HG02759 (cell line): ENCODE results near the gene LINGO1.

Experiments used
- ATAC-seq: cut with Tn5 transposase; IDR thresholded peaks from one replicate; pipeline ENCODE4 v1.9.1; 2021; ENCODE audit warnings: mild to moderate bottlenecking, moderate library complexity; ENCODE audit not compliant: unreplicated experiment

LINGO1 gene

GRCh38 chr15:77657634-77658238, 25.0 kb upstream of the LINGO1 start:
- no peak for ATAC-seq

GRCh38 chr15:77656294-77656693, 23.6 kb upstream of the LINGO1 start:
- no peak for ATAC-seq

- no peak for ATAC-seq
Observed at GRCh38 chr15:77654975-77655374, 22.3 kb upstream of the LINGO1 start.

- ATAC-seq, result no peak
Observed at GRCh38 chr15:77653832-77654480, 21.2 kb upstream of the LINGO1 start.

GRCh38 chr15:77650265-77650664, 17.6 kb upstream of the LINGO1 start:
- no peak for ATAC-seq

- ATAC-seq, result no peak
Observed at GRCh38 chr15:77649610-77650009, 16.9 kb upstream of the LINGO1 start.

- no peak for ATAC-seq
Observed at GRCh38 chr15:77649017-77649416, 16.3 kb upstream of the LINGO1 start.

- ATAC-seq, result no peak
Observed at GRCh38 chr15:77647961-77648360, 15.2 kb upstream of the LINGO1 start.

GRCh38 chr15:77646104-77646694, 13.5 kb upstream of the LINGO1 start:
- ATAC-seq, result no peak

- ATAC-seq, result no peak
Observed at GRCh38 chr15:77645602-77646001, 12.9 kb upstream of the LINGO1 start.

- no peak for ATAC-seq
Observed at GRCh38 chr15:77644543-77645247, 12.0 kb upstream of the LINGO1 start.

GRCh38 chr15:77643764-77644163, 11.1 kb upstream of the LINGO1 start:
- no peak for ATAC-seq

- ATAC-seq, result no peak
Observed at GRCh38 chr15:77642793-77643430, 10.2 kb upstream of the LINGO1 start.

GRCh38 chr15:77641999-77642398, 9.3 kb upstream of the LINGO1 start:
- ATAC-seq, result no peak

- ATAC-seq, result no peak
Observed at GRCh38 chr15:77640615-77641014, 7.9 kb upstream of the LINGO1 start.

- no peak for ATAC-seq
Observed at GRCh38 chr15:77639431-77639830, 6.7 kb upstream of the LINGO1 start.

GRCh38 chr15:77637851-77638692, 5.4 kb upstream of the LINGO1 start:
- no peak for ATAC-seq

GRCh38 chr15:77636209-77636608, 3.5 kb upstream of the LINGO1 start:
- ATAC-seq, result no peak

GRCh38 chr15:77634266-77634962, 1.7 kb upstream of the LINGO1 start:
- no peak for ATAC-seq

GRCh38 chr15:77633913-77634265, 1.2 kb upstream of the LINGO1 start:
- ATAC-seq, result peak; percentile 8
